MM.1S (cell line): ENCODE data around the gene HYKK.

Experiments
- CTCF ChIP-seq: fragments of 300-600 bp; sonication (generic); IDR thresholded peaks from 2 replicates; pipeline ENCODE4 v1.5.1; 2016; ENCODE audit warnings: antibody characterized with exemption, low read length, mixed read lengths
- EZH2 ChIP-seq: fragments of 300-600 bp; sonication (generic); optimal IDR thresholded peaks from 2 replicates; pipeline ENCODE3; 2017; ENCODE audit warnings: low read depth, mild to moderate bottlenecking, antibody characterized with exemption, low read length, mixed read lengths
- EZH2phosphoT487 ChIP-seq: fragments of 300-600 bp; sonication (generic); IDR thresholded peaks from 2 replicates; pipeline ENCODE4 v1.6.1; 2018; ENCODE audit warnings: antibody characterized with exemption, low read length

- no peak for TF ChIP-seq CTCF
- no peak for TF ChIP-seq EZH2phosphoT487
- TF ChIP-seq EZH2, result no peak
Observed at GRCh38 chr15:78460737-78461136, 46.6 kb upstream of the HYKK start.
